Measurements from ENCODE around the gene TRDN.

Gene TRDN, protein sequence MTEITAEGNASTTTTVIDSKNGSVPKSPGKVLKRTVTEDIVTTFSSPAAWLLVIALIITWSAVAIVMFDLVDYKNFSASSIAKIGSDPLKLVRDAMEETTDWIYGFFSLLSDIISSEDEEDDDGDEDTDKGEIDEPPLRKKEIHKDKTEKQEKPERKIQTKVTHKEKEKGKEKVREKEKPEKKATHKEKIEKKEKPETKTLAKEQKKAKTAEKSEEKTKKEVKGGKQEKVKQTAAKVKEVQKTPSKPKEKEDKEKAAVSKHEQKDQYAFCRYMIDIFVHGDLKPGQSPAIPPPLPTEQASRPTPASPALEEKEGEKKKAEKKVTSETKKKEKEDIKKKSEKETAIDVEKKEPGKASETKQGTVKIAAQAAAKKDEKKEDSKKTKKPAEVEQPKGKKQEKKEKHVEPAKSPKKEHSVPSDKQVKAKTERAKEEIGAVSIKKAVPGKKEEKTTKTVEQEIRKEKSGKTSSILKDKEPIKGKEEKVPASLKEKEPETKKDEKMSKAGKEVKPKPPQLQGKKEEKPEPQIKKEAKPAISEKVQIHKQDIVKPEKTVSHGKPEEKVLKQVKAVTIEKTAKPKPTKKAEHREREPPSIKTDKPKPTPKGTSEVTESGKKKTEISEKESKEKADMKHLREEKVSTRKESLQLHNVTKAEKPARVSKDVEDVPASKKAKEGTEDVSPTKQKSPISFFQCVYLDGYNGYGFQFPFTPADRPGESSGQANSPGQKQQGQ
- total RNA-seq, result 0 reads per million in 2 donors

- DNase-seq, result no peak
These were observed at the start of gene TRDN for GRCh38 chr6:123636782-123637181. TSS of gene TRDN (minus strand) at chr6:123636950. CDS start at chr6:123636775, 175 bp downstream.

GRCh38 chr6:123681957-123682462 is 45.3 kb upstream of the TRDN start:
- DNase-seq, result no peak

DNA sequence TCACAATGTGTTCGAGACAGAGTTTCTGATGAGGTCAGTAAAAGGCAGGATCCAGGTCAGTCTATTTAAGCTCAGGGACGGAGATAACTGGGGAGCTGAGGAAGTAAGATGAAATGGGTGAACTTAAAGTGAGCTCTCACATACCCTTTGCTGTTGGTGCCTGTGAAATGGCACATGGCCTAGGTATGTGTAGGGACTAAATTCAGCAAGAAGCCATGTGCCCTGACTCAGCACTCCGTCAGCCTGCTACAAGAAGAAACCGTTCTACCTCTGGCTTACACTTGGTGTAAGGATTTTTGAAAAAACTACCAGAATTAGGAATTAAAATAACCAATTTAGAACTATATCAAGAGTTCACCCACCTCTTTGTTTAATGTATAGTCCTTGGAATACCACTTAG is 41.1 kb upstream of the TRDN start:
- DNase-seq, result no peak

- DNase-seq, result no peak
These were observed 40.0 kb upstream of the TRDN start for GRCh38 chr6:123676793-123677192.

DNA sequence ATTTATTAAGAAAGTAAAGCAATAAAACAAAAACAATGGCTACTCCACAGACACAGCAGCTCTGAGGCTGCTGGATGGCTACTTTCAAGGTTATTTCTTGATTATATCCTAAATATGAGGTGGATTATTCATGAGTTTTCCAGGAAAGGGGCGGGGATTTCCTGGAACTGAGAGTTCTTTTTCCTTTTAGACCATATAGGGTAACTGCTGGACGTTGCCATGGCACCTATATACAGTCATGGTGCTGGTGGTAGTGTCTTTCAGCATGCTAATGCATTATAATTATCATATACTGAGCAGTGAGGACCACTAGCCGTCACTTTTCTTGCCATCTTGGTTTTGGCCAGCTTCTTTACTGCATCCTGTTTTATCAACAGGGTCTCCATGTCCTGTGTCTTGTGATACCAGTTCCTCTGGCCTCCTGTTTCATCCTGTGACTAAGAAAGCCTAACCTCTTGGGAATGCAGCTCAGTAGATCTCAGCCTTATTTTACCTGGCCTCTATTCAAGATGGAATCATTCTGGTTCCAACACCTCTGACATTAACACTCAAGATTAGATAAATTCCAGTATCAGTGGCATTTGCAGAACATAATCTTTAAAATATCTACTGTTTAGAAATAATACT is 32.3 kb upstream of the TRDN start:
- DNase-seq, result no peak

DNA sequence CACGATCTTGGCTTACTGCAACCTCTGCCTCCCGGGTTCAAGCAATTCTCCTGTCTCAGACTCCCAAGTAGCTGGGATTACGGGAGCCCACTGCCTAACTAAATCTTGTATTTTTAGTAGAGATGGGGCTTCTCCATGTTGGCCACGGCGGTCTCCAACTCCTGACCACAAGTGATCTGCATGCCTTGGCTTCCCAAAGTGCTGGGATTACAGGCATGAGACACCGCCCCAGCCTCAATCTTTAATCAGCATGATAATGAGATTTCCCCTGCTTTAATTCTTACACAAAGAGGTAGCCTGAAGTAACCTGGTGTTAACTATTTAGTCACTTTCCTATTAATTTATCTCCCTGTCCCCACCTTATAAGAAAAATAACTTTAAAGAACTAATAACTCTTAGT is 31.3 kb upstream of the TRDN start:
- DNase-seq, result no peak

DNA sequence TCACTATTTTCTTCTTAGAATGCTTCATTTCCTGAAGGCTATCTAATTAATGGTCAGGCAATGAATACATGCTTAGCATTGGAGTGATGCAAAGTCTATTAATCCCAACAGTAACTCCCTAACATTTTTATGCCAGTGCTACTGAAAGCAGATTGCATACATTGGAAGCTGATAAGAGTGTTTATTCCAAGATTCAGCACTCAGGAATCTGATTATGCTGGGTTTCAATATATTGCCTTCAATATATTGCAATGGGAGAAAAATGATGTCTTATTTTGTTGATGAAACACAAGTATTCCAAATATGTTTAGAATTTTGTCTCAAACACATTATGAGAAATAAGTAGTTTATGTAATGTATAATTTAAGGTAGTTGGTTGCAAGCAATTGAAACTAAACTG is 26.7 kb upstream of the TRDN start:
- no peak for DNase-seq

DNA sequence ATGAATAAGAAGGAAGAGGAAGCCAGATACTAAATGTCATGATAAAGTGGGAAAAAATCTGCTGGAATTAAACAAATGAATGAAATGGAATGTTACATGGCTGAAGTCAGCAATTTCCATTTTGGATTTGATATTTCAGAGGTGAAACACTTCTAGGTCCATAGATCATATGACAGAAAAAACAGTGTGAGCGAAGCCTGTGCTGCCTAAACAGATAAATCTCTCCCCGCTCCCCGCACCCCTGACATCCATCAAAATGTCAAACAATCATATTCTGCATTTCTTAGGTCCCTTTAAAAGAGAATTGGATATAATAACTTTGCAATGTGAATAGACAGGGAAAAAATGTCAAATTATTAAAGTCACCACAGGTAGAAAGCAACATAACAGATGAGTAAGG is 26.0 kb upstream of the TRDN start:
- DNase-seq, result no peak

- no peak for DNase-seq
These were observed 24.5 kb upstream of the TRDN start for GRCh38 chr6:123661105-123661891.

DNA sequence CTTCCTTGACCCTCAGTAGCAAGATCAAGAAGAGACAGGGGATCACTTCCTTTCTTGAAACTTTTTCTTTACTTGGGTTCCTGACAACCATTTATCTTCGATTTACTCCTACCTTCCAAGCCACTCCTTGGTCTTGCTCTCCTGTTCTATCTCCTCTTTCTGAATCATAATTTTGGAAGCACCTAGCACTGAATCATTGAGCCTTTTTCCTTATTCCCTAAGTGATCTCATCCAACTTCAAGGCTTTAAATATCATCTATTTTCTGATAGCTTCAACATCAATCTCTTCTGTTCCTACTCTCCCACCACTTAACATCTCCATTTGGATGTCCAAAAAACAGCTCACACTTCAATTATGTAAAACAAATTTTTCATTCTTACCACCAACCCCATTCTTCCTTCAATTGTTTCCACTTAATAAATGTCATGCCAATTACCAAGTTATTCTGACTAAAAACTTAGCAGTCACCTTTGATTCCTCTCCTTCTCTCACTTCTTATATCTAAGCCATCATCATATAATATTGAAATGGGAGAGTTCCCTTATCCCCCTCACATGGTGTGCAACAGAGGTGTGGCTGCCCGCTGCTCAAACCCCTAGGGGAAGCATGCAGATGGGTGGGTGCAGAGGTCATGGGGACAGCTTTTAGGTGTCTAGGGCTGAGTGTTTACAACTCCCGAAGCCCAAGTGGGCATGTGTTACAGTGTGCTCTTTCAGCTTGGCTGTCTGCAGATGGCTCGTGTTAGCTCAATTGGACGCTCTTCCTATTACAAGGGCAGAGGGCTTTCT is 23.4 kb upstream of the TRDN start:
- DNase-seq, result no peak

DNA sequence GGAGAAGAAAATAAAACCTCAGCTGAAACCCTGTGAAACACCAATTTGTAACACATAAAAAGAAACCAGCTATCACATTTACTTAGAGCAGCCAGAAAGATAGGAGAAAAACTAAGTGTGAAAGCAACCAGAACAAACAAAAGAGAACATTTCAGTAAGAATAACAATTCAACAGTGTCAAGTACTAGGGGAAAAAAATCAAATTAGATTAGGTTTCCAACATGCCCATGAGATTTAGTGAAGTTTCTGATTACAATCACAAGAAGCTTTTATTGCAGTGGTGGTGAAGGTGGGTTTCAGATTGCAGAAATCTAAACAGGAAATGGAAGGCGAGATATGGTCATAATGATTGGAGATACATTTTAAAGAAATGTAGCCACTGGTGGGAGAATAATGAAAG is 22.1 kb upstream of the TRDN start:
- DNase-seq, result no peak

DNA sequence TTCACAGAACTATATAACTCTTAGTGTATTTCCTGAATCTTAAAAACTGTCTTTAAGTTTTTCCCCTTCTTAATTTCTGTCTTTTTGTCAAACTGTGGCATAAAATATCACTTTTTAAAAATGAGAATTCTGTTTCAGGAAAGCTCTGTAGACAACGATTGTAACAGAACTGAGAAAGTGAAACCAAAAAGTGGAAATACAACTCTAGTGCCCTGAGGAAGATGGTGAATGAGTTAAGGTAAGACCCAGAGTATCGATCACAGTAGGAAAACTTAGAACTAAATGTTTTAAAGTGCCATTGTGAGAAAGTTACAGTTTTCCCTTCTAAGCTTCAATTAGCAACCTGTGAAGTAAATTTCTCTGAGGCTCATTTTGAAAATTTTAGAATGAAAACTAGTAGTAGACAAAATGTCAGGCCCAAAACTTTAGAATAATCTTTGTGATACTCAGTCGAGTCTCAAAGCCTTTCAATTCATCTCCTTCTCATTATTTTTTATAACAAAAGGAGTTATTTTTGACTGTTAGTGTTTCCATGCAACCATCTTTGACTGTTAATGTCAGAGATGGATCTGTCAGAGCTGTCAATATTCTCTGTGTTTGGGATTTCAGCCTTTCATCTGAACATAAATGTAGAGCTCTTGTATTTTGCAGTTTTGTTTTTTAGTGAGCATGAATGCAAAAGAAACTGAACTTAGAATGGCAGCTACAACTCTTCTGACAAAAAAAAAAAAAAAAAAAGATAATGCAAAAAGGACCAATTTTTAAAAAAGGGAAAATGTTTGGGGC is 19.0 kb upstream of the TRDN start:
- no peak for DNase-seq

DNA sequence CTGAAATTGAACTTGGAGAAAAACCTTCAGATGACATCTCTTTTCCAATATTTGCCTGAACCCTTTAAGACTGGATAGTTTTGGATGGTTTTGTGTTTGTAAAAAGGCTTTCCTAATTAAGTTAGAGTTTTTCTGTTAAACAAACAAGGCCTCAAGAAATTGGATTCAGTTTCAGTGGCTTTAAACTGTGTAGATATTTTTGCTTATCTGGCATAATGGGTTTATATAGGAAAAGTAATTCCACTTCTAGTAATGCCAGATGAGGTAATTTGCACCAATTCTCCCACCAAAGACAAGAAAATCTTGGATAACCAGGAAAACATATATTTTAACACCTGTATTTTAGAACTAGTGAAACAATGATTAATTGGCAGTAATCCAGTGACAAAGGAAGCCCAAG is 12.0 kb upstream of the TRDN start:
- DNase-seq, result no peak

- DNase-seq, result no peak
These were observed 11.3 kb upstream of the TRDN start for GRCh38 chr6:123648020-123648580.

DNA sequence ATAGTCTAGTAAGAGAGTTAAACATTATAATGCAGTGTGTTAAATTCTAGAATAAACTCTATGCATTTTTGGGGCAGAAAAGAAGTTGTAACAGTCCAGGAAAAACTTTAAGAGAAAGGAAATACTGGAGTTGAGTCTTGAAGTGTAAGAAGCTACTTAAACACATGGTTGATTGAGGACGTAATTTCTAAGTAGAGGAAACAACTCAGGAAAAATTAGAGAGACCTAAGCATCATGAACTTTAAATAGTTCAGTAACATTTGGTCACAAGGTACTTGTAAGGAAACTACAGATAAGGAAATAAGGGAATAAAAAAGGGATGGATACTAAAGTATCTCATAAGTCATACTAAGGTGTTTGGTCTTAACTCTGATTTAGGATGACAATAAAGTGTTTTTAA is 4.7 kb upstream of the TRDN start:
- no peak for DNase-seq

GRCh38 chr6:123640567-123641187 is 3.9 kb upstream of the TRDN start:
- DNase-seq, result no peak

DNA sequence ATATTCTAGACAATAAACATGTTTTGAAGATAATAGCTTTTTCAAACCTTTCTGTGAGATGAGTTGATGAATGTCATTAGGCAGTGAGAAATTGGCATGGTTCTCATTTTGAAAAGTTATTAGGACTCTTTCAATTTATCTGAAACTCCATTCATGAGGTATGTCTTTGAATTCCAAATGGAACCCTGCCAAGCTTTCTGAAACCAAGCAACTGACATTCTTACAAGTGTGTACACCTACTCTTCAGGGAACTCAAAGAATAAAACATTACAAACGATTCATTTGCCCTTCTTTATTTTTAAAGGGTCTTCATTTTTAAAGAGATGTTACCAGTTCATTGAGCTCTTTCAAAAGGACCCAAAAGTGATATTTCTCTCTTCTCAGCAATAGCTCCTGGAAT is 2.1 kb upstream of the TRDN start:
- no peak for DNase-seq

DNA sequence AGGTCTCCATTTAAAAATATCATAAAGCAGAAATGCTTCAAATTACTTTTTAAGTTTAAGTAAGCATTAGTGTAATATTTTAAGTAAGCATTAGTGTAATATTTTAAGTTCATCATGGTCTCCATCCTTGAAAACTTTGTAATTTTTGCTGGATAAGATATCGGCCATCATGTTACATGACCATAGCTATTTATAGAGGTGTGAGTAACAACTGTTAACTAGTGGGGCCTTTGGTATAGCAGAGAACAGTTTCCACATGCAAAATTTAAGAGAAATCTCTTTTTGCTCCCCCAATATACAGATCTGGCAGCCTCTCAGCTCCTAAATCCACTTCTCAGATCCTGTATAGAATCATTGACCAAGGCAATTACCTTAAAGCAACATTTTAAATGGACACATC is 468 bp downstream of the TRDN start:
- no peak for DNase-seq

DNA sequence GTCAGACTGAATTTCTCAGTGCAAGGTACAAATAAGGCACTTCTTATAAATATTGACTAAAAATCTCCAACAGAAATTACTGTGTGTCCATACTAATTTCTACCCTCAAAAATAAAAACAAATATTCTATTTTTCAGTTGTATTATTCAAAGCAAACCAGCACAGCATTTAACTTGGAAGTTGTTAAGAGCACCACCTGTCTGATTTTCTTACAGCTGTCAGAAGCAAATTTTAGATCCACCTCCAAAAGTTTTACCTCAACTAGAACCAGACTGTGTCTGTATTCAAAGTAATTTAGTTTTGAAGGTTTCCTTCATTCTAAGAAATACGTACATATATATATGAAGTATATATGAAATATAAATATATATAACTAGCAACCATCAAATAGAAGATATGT is 1.2 kb downstream of the TRDN start:
- no peak for DNase-seq

- no peak for DNase-seq
These were observed 1.6 kb downstream of the TRDN start for GRCh38 chr6:123635144-123635543.
